HEK293 (cell line): Measurements from ENCODE around the gene MSANTD3.
"Not testable (repeated sequence)": the region's sequence is repeated elsewhere in the genome, so short reads cannot be mapped to it uniquely, and the experiment has no call there.

Experiments
- ZNF138 ChIP-seq: fragments of 450-650 bp; formaldehyde crosslinking; IDR thresholded peaks from 2 replicates; pipeline ENCODE4 v1.5.1; 2016; ENCODE audit warnings: missing biosample characterization, missing genetic modification characterization, borderline replicate concordance
- ZNF311 ChIP-seq: fragments of 450-650 bp; formaldehyde crosslinking; IDR thresholded peaks from 2 replicates; pipeline ENCODE4 v1.5.1; 2017; ENCODE audit warnings: missing biosample characterization, missing genetic modification characterization, borderline replicate concordance

DNA sequence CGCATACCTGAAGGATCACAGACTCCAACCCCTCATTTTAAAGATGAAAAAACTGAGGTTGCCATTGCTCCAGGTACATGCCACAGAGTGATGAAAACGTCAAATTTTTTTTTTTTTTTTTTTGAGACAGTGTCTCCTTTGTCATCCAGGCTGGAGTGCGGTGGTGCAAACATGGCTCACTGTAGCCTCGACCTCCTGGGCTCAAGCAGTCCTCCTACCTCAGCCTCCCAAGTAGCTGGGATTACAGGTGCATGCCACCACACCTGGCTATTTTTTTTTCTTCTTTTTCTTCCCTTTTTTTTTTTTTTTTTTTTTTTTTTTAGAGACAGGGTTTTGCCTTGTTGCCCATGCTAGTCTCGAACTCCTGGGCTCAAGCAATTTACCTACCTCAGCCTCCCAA is 13.5 kb downstream of the MSANTD3 start:
- not testable (repeated sequence) for TF ChIP-seq ZNF138 (tag by site-specific recombination); ZNF311
